Stimulated activated CD8-positive, alpha-beta memory T cell treated with anti-CD3 and anti-CD28 coated beads, Interleukin-12 subunit alpha, Interleukin-12 subunit beta, amount 100 ng/mL, for 24 hours (primary cell): ENCODE measurements around the gene PFDN2.

Source experiments
- DNase-seq: peaks from one replicate; pipeline ENCODE4 v3.0.0-alpha.2; 2020; ENCODE audit errors: extremely low read depth

PFDN2 gene

GRCh38 chr1:161117759-161118581 is at the start of gene PFDN2, which contains the start of gene NIT1:
TSS of gene PFDN2 (minus strand) at chr1:161118037. CDS start at chr1:161118026, 11 bp downstream.
TSS of gene NIT1 (plus strand) at chr1:161118105. CDS start at chr1:161118177, 72 bp downstream.
- peak; percentile 64 for DNase-seq

GRCh38 chr1:161166669-161167548 is 49.1 kb upstream of the PFDN2 start:
- no peak for DNase-seq

DNA sequence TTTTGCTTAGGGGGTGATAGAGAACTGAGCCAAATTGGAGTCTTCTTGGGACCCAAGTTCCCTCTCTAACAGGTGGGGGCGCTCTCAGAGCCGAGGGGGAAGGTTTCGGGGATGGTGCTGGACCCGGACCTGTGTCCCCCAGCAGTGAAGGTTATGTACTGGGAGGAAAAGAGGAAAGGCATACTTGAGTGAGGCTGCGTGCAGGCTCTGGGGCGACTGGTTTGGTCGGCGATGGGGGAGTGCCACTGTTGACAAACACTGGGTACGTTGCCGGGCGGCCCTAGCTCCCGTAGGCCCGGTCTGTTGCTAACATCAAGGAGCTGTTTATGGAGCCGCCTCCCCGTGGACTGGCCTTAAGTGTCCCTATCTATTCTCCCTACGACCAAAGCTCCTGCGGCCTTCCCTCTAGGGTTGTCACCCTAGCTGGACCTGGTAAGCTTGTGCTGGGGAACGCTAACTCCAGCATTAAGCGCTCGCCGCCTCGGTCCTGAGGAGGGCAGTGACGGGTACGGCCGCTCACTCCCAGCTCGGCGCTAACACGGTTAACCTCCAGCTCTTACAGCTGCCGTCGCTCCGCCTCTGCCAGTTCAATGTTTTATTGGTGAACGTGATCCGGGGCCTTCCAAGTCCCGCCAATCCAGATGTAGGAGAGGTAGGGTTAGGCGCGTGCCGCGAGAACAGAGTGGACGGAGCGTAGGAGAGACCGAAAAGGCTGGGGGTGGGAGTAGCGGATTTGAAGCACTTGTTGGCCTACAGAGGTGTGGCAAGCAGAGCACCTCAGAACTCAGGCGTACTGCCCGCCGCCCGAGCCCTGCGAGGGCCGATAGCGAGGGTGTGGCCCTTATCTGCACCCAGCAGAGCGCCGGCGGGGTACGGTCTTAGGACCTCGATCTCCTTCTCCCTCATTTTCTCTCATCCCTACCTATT is 48.2 kb upstream of the PFDN2 start, which contains the start of gene PPOX:
Gene PPOX (plus strand): TSS at position 685 of the 927 bp plus-strand sequence. CDS start 422 bp downstream, outside the sequence.
- peak; percentile 76 for DNase-seq

GRCh38 chr1:161164901-161165610 is 47.2 kb upstream of the PFDN2 start:
- no peak for DNase-seq

DNA sequence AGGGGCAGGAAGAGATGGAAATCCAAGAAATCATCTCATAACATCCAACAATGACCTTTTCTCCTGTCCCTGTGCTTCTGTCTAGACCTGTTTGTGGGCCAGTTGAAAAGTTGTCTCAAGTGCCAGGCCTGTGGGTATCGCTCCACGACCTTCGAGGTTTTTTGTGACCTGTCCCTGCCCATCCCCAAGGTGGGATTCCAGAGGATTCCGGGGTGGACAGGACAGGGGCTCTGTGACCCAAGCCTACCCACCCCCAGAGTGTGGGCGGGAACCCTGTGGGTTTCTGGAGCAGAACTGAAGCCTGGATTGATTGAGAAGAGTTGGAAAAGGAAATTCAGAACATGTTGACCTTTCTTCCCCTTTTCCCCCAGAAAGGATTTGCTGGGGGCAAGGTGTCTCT is 46.0 kb upstream of the PFDN2 start:
- DNase-seq = no peak

DNA sequence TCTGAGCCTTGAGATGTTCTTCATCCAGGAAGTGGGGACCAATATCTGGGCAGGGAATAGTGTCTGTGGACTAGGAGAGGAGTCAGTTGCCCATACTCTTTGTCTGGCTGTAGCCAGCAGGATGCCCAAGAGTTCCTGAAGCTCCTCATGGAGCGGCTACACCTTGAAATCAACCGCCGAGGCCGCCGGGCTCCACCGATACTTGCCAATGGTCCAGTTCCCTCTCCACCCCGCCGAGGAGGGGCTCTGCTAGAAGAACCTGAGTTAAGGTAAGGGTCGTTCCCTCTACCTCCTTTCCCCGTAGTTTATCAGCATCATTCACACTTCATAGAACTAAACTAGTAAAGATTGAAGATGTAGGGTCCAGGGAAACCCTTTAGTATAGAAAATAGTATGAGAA is 45.0 kb upstream of the PFDN2 start:
- DNase-seq = no peak

GRCh38 chr1:161162052-161162451 is 44.2 kb upstream of the PFDN2 start:
- DNase-seq = no peak

- DNase-seq = no peak
These were observed 43.8 kb upstream of the PFDN2 start for GRCh38 chr1:161161652-161162051.

GRCh38 chr1:161160671-161161145 is 42.9 kb upstream of the PFDN2 start:
- DNase-seq = no peak

DNA sequence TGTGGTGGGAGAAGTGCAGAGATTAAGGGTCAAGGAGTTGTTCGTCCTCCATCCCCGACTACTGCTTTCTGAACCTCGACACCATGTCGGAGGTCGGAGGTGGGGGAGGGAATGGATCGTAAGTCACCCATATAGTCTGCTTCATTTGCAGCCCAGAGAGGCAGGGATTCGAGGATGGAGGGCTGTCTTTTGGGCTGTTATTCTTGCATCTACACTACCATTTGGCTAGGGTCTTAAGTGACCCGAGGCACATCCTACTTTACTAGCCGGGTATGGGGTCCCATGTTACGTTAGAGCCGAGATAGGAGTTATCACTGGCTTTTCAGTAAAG is 42.0 kb upstream of the PFDN2 start:
- DNase-seq = no peak

DNA sequence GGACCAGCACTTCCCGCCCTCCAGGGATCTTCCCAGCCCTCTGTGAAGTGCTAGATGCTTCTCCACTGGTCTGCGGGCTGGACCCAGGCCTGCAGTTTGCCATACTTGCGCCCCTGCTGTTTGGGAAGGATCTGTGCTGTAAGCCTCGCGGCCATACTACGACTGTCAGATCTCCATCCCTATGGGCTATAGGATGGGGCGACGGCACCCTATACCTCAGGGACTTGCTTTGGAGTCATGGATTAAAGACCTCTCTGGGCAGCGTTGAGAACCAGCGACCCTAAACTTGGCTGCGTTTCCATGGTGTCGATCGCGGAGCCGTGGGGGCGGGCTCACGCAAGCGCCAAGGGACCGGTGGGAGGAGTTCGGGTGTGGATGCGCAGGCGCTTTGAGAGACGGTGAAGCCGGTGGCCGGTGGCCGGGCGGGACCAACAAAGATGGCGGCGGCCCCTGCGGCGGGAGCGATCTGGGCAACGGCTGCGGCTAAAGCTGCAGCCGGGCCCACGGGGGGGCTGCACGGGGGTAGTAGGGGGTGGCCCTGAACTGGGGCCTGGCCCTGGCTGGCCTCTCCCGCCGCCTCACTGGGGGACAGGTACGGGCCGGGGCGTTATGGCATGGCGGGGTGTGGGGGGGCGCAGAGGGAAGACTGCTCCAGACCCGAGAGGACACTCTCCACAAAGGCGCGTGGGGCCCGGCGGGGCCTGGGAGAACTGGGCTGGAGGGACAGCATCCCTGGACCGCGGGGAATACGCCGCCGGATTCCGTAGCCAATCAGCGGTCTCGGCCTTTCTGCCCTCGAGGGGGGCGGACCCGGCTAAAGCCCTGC is 41.5 kb upstream of the PFDN2 start, which contains the start of gene USP21:
Gene USP21 (plus strand): TSS at position 414 of the 826 bp plus-strand sequence. CDS start 1,141 bp downstream, outside the sequence.
- DNase-seq = peak; percentile 83

- no peak for DNase-seq
These were observed 40.6 kb upstream of the PFDN2 start for GRCh38 chr1:161158316-161159010.

- DNase-seq = no peak
These were observed 40.0 kb upstream of the PFDN2 start for GRCh38 chr1:161157867-161158266.

GRCh38 chr1:161153682-161154337 is 36.0 kb upstream of the PFDN2 start, which contains the start of gene UFC1:
TSS of gene UFC1 (plus strand) at chr1:161153978. CDS start at chr1:161153998, 20 bp downstream.
- DNase-seq = peak; percentile 47

- no peak for DNase-seq
These were observed 35.3 kb upstream of the PFDN2 start for GRCh38 chr1:161153176-161153575.

DNA sequence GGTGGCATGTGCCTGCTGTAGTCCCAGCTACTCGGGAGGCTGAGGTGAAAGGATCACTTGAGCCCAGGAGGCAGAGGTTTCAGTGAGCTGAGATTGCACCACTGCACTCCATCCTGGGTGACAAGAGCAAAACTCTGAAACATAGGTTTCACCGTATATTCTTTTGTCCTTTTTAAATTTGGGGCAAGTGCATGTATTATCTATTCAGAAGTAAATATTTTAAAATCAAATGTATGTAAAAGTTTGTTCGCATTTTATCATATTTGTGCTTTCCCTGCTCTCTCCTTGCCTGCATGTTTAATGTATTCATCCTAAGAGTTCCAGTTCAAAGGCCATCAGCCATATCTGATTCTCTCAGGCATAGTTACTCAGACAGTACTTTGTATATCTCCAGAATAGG is 28.0 kb upstream of the PFDN2 start:
- no peak for DNase-seq

GRCh38 chr1:161140755-161141400 is 23.0 kb upstream of the PFDN2 start:
- no peak for DNase-seq

DNA sequence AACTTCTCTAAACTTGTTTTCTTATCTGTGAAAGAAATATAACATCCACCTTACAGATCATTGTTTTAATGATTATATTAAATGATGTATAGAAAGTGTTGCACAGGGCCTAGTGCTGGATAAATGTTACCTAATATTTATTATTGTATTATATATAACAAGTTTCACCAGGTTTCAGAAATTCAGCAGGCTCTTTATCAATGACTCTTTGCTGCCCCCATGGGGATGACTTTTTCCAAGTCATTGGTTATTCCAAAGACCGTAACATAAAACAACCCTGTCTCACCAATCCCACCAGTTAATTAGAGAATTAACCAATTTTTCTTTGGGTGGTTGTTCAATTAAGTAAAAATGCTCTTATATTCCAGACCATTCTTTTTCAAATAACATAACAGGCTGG is 21.9 kb upstream of the PFDN2 start:
- no peak for DNase-seq
